ENCODE measurements around the gene GNG5. TPM values are rescaled to one million over a fixed set of nuclear protein-coding genes. Genes with fewer than 3 reads are reported as not detected.

Gene GNG5
- total RNA-seq, 1 experiment from 2014 or later, result 193 TPM

GRCh38 chr1:84488107-84488506 lies 18.3 kb downstream of the GNG5 start:
- Histone ChIP-seq H3K9me2 (ENCODE audit: insufficient read depth) (no peaks in the 10 kb centered on the region), H2AFZ (ENCODE audit: low read depth, low read length, poor library complexity, severe bottlenecking) (no peak overlapping the region), H4K20me1 (ENCODE audit: insufficient read depth) (no peaks in the 10 kb centered on the region), H3K9me3 (ENCODE audit: control insufficient read depth in 1 of 2, insufficient read depth in 1 of 2, low read depth in 1 of 2, low read length in 2 of 2) (no peaks in the 10 kb centered on the region), H3K4me3 (replicated peaks in 1 of 2; ENCODE audit: low read depth in 1 of 2, low read length in 2 of 2) (no peak overlapping the region), H3K36me3 (ENCODE audit: control insufficient read depth in 1 of 2, insufficient read depth in 2 of 2, low read length in 2 of 2) (peaks cover 43 to 55% of the 10 kb centered on the region in 2 experiments), H3K79me2 (ENCODE audit: insufficient read depth, low read length) (peaks cover 89% of the 10 kb centered on the region), H3K27ac (ENCODE audit: low read depth, low read length) (no peak overlapping the region), H3K4me1 (ENCODE audit: control insufficient read depth in 1 of 2, insufficient read depth in 2 of 2, low read length in 2 of 2) (no peaks in the 10 kb centered on the region), H3K27me3 (ENCODE audit: insufficient read depth, low read length) (no peaks in the 10 kb centered on the region), H3K4me2 (ENCODE audit: low read length) (no peak overlapping the region), H3K9ac (ENCODE audit: low read length) (no peak overlapping the region)
- no TSS peak for BruUV-seq (replicated peaks)
- TF ChIP-seq JUND (IDR thresholded peaks at IDR 0.05), result no peak
- no peak for TF ChIP-seq MAX (IDR thresholded peaks at IDR 0.05)
- no peak for TF ChIP-seq SP1 (IDR thresholded peaks at IDR 0.05; ENCODE audit: low read depth)
- TF ChIP-seq ZNF274 (IDR thresholded peaks at IDR 0.05; ENCODE audit: low read depth, low read length), result no peak
- no peak for TF ChIP-seq YY1 (IDR thresholded peaks at IDR 0.05; ENCODE audit: extremely low read depth, insufficient replicate concordance, low read depth, low read length)
- TF ChIP-seq FOSL1 (IDR thresholded peaks at IDR 0.05; ENCODE audit: low read depth), result no peak
- TF ChIP-seq REST (IDR thresholded peaks at IDR 0.05; ENCODE audit: low read depth), result no peak
- no peak for TF ChIP-seq CEBPB (IDR thresholded peaks at IDR 0.05; ENCODE audit: low read depth)
- TF ChIP-seq POLR2AphosphoS5 (IDR thresholded peaks at IDR 0.05; ENCODE audit: low read depth, low read length), result no peak
- no peak for TF ChIP-seq ZFX (IDR thresholded peaks at IDR 0.05)
- TF ChIP-seq EGR1 (IDR thresholded peaks at IDR 0.05; ENCODE audit: low read depth), result no peak
- no peak for TF ChIP-seq ATF3 (IDR thresholded peaks at IDR 0.05)
- TF ChIP-seq POLR2A (IDR thresholded peaks at IDR 0.05; ENCODE audit: borderline replicate concordance, extremely low read depth, insufficient read depth, insufficient read length), result no peak
- no peak for TF ChIP-seq EZH2 (IDR thresholded peaks at IDR 0.05)
- no peak for TF ChIP-seq ELF1 (IDR thresholded peaks at IDR 0.05; ENCODE audit: borderline replicate concordance, low read depth)
- POLR2A ChIA-PET, result no interaction called here
- RAD21 ChIA-PET (ENCODE audit: low non-redundant PET in 1 of 2, low total read pairs in 2 of 2, uncharacterized antibody in 2 of 2, unreplicated experiment in 2 of 2), result no interaction called here
- DNase-seq (ENCODE audit: low read depth, low spot score) (no peak), ATAC-seq (no peak)
- intact Hi-C loops (cut with micrococcal nuclease), result no loop called here
- CTCF ChIA-PET, result no interaction called here
